ENCODE results near the gene NPS. TPM values are rescaled to one million over a fixed set of nuclear protein-coding genes. Genes with fewer than 3 reads are reported as not detected.

NPS gene, protein sequence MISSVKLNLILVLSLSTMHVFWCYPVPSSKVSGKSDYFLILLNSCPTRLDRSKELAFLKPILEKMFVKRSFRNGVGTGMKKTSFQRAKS
- total RNA-seq: not detected

DNA sequence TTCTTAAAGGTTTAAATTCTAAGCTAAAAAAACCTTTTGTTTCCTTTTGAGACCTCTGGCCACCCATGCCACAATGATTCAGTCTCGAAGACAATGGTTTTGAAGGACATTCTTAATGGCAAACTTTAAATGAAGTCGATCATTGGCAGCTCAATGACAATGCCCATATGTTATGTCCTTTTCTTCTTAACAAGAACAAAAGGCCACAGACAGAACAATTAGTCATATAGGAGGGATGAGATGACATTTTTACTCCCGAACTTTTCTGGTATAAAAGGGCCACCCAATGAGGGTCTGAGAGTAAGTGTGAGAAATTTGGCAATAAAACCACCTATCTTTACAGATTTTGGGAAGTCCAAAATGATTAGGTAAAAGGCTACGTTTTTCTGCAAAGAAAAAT lies at the start of gene NPS:
Gene NPS (plus strand): TSS at position 301 of the 400 bp plus-strand sequence. CDS start 60 bp downstream, at position 361.
- no peak for ATAC-seq (ENCODE audit: insufficient number of reproducible peaks, low FRiP score, low read depth)
- no peaks in the 10 kb centered on the region for H3K4me1 ChIP-seq (ENCODE audit: control insufficient read depth in 1 of 2, low read depth in 2 of 2)
- peaks cover 4% of the 10 kb centered on the region for H3K9me3 ChIP-seq
- no peak for DNase-seq (ENCODE audit: low spot score)
- no peak within 1 kb of the TSS for H3K27ac ChIP-seq
- no peaks in the 10 kb centered on the region for H3K27me3 ChIP-seq (replicated peaks; ENCODE audit: insufficient read depth)
- no peaks in the 10 kb centered on the region for H3K36me3 ChIP-seq
- H3K4me3 ChIP-seq: no peak within 1 kb of the TSS
- TF ChIP-seq, protein P1, sequence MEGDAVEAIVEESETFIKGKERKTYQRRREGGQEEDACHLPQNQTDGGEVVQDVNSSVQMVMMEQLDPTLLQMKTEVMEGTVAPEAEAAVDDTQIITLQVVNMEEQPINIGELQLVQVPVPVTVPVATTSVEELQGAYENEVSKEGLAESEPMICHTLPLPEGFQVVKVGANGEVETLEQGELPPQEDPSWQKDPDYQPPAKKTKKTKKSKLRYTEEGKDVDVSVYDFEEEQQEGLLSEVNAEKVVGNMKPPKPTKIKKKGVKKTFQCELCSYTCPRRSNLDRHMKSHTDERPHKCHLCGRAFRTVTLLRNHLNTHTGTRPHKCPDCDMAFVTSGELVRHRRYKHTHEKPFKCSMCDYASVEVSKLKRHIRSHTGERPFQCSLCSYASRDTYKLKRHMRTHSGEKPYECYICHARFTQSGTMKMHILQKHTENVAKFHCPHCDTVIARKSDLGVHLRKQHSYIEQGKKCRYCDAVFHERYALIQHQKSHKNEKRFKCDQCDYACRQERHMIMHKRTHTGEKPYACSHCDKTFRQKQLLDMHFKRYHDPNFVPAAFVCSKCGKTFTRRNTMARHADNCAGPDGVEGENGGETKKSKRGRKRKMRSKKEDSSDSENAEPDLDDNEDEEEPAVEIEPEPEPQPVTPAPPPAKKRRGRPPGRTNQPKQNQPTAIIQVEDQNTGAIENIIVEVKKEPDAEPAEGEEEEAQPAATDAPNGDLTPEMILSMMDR (IDR thresholded peaks at IDR 0.05): no peak

DNA sequence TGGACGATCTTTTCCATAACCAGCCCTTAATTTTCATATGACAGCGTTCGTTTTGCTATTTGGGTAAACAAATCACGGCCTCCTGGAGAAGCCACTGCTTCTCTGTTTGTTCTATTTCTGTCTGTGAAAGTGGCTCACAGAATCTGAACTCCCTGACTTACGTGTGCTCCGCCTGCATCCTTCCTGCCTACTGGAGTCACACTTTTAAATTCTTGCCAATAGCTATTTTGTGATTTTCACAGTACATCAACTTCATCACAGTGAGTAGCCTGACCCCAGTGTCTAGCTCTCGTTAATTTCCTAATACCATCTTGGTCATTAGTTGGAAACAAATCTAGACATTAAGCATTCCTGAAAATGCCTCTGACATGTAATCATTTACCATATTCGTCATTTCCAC lies 49.0 kb upstream of the NPS start:
- DNase-seq (ENCODE audit: low spot score): no peak
- H3K4me3 ChIP-seq: no peak overlapping the region
- no peaks in the 10 kb centered on the region for H3K9me3 ChIP-seq
- TF ChIP-seq, protein P1 (IDR thresholded peaks at IDR 0.05): no peak
- no peaks in the 10 kb centered on the region for H3K27me3 ChIP-seq (replicated peaks; ENCODE audit: insufficient read depth)
- H3K36me3 ChIP-seq: no peaks in the 10 kb centered on the region
- H3K4me1 ChIP-seq (ENCODE audit: control insufficient read depth in 1 of 2, low read depth in 2 of 2): no peaks in the 10 kb centered on the region
- H3K27ac ChIP-seq: no peak overlapping the region
- ATAC-seq (ENCODE audit: insufficient number of reproducible peaks, low FRiP score, low read depth): no peak

DNA sequence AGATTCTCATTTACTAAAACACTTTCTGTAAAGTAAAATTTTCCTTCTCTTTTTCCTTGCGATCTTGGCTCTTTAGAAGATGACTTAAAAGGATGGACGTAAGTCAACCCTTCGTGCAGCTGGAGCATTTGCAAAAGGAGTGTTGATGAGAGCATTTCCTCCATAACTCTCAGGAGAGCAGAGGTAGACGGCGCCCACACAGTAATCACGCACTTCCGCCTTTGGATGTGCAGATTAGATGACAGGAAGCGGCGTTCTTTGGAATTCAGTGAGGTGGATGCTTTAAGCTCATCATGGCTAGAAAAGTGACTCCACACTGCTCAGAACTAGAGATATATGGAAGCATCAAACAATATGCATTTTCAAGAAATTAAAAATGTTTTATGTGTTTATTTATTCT lies 43.0 kb upstream of the NPS start:
- TF ChIP-seq, protein P1 (IDR thresholded peaks at IDR 0.05): no peak
- ATAC-seq (ENCODE audit: insufficient number of reproducible peaks, low FRiP score, low read depth) (no peak), DNase-seq (ENCODE audit: low spot score) (no peak)
- Histone ChIP-seq H3K9me3 (no peaks in the 10 kb centered on the region), H3K27ac (no peak overlapping the region), H3K4me1 (ENCODE audit: control insufficient read depth in 1 of 2, low read depth in 2 of 2) (no peaks in the 10 kb centered on the region), H3K27me3 (replicated peaks; ENCODE audit: insufficient read depth) (no peaks in the 10 kb centered on the region), H3K36me3 (no peaks in the 10 kb centered on the region), H3K4me3 (no peak overlapping the region)

DNA sequence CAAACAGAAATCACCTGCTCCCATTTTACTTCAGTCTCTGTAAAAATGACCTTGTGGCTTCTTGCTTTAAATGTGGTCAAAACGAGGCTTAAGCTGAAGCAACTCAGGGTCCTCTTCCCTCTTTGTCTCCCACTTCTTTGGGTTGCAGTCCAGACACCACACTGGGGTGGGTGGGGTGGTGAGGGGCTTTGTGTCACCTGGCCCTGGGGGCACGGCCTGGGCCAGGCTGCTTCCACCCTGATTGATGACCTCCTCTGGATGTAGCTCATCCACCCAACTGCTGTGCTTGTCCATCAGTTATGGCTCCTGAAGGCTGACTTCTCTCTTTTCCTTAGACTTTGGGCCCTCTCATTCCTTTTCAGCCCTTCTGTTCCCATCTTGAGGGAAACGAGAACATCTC lies 26.8 kb upstream of the NPS start:
- Histone ChIP-seq H3K36me3 (no peaks in the 10 kb centered on the region), H3K9me3 (no peaks in the 10 kb centered on the region), H3K27ac (no peak overlapping the region), H3K4me1 (ENCODE audit: control insufficient read depth in 1 of 2, low read depth in 2 of 2) (no peaks in the 10 kb centered on the region), H3K4me3 (no peak overlapping the region), H3K27me3 (replicated peaks; ENCODE audit: insufficient read depth) (no peaks in the 10 kb centered on the region)
- TF ChIP-seq, protein P1 (IDR thresholded peaks at IDR 0.05): no peak
- no peak for ATAC-seq (ENCODE audit: insufficient number of reproducible peaks, low FRiP score, low read depth)
- no peak for DNase-seq (ENCODE audit: low spot score)

DNA sequence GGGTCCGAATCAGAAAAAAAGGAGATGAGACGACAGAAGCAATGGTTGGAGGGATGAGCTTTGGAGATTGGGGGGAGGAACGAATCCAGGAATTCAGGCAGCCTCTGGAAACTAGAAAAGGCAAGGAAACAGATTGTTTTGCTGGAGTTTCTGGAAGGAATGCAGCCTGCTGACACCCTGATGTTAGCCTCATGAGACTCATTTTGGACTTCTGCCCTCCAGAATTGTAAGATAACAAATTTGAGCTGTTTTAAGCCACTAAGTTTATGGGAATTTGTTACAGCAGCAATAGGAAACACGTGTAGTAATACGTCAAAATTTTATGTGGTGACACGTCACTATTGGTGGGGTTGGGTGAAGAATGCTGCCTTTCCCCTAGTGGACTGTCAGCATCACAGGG lies 25.6 kb upstream of the NPS start:
- DNase-seq (ENCODE audit: low spot score) (no peak), ATAC-seq (ENCODE audit: insufficient number of reproducible peaks, low FRiP score, low read depth) (no peak)
- Histone ChIP-seq H3K27ac (no peak overlapping the region), H3K36me3 (no peaks in the 10 kb centered on the region), H3K4me3 (no peak overlapping the region), H3K9me3 (no peaks in the 10 kb centered on the region), H3K4me1 (ENCODE audit: control insufficient read depth in 1 of 2, low read depth in 2 of 2) (no peaks in the 10 kb centered on the region), H3K27me3 (replicated peaks; ENCODE audit: insufficient read depth) (no peaks in the 10 kb centered on the region)
- TF ChIP-seq, protein P1 (IDR thresholded peaks at IDR 0.05): no peak

Measured in thoracic aorta (tissue), 2 donors.